Hippocampal formation (tissue), 2 donors: ENCODE data around the gene DGCR8.

Experiments used
- DNase-seq, 2 donors: peaks; one replicate each; lab custom pipeline; 2025; lab: John Stamatoyannopoulos, UW

DGCR8 gene

DNA sequence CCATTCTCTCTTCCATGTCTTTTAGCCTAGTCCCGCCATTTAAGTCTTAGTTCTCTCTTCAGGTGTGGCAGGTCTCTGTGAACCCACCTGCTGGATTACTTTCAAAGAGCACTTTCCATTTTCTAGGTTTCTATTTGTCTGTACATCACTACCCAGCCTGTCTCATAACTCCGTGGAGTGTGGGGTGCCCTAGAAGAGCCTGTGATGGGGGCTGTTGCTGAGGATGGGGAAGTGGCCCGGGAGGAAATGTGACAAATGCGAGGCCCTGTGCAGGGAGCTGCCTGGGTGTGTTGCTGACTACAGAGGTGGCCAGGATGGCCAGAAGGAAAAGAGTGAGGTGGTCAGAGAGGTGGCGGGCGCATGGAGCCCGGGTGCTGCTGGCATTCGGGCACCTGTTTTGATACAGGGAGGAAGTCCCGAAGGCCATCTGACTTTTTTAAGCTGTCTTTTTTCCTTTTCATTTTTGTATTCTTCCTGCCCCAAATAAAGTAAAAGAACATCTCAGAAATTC, 10.7 kb downstream of the DGCR8 start:
- no peak for DNase-seq

DNA sequence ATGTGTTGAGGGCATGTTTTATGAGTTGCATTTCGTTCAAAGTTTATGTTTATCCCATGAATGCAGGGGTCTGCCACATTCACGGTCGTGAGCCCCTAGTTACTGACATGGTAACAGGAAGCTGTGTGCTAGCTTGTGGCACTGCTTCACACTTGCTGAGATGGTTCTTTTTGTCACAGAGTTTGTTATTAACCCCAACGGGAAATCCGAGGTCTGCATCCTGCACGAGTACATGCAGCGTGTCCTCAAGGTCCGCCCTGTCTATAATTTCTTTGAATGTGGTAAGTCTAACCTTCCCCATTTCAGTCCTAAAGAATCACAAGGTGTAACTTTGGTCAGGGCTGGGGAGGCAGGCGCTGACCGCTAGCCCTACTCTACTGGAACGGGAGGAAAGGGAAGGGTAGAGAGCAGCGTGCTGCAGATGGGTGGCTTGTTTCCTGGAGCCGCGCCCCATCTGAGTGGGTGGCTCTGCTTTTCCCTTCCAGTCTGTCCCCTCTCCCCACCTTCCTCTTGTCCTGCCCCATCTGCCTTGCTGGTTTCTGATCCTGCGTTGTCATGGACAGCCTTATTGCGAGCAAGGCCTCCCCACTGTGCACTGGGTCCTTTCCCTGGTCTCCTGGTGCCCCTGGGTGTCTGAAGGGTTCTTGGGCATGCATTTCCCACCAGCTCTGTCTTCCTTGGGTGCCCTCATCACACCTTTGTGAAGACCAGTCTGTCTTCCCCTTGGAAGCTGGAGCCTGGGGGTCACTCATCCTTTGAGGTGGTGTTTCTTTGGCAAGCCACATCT, 11.8 kb downstream of the DGCR8 start:
- DNase-seq, result no peak

DNA sequence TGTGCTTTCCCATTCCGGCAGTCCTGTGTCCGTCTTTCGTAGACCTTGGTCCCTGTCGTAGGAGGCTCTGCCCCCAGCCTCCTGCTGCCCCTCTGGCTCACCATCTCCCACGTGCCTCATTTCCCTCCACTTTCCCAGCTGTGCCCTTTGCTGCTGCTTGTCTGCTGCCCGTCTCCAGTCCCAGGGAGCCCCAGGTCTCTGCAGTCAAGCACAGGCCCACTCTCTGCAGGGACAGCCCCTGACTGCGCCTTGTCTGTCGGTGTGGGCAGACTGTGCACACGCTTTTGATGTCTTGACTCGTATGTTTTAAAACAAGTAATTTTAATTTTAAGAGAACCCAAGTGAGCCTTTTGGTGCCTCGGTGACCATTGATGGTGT, 12.4 kb downstream of the DGCR8 start:
- no peak for DNase-seq

DNA sequence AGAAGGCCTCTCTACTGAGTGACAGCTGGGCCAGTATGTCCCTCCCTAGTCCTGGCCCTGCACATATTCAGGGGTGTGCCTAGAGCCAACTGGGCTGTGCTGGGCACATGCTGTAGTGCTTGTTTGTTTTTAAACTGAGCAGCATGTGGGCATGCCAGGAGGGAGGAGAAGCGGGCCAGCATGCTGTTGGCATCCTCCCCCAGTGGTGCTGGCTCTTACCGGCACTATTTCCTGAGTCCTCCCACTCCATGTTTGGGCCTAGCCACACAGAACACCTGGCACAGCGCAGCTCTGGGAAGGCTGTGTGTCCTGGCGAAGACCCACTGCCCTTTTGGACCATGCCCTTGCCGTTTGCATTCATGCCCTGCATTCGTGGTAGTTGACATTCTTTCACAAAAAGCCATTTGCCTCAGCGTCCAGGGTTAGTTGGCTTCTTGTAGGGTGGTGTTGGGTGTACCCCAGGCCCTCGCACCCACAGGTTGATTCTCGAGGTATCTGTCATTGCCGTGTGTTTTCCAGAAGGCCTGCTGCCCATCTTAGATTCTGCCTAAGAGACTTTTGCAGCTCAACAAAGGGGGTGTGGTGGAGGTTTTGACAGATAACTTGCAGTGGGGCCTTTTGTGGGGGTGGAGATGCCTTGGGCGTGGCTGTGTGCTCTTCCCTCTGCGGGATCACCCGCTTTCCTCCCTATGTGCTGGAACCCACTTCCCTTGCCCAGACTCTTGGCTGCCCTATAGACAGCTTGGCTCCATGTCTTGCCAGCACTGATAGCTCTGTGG, 13.6 kb downstream of the DGCR8 start:
- peak; percentile 33 to 56 for DNase-seq

DNA sequence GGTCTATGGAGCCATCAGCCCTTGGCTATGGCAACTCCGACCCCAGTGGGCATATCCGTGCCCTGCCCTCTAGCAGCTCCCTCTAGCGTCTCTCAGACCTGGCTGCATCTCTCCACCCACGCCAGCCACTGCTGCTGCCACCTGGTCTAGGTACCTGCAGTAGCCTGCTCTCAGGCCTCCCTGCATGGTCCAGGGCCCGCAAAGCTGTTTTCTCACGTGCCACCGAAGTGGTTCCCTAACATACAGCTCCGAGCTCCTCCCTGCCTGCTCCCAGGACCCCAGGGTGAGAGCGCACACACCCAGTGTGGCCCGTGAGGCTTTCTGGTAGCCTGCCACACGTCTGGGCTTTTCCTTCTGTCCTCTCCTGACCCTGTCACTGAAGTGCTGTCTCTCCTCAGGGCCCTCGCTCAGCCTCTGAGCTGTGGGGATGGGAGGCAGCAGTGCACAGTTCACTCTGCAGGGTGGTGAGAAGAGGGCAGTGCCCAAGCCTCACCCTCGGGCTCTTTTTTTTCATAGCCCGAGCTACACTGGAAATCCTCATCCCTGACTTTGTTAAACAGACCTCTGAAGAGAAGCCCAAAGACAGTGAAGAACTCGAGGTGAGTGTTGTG, 14.3 kb downstream of the DGCR8 start:
- DNase-seq, result no peak

DNA sequence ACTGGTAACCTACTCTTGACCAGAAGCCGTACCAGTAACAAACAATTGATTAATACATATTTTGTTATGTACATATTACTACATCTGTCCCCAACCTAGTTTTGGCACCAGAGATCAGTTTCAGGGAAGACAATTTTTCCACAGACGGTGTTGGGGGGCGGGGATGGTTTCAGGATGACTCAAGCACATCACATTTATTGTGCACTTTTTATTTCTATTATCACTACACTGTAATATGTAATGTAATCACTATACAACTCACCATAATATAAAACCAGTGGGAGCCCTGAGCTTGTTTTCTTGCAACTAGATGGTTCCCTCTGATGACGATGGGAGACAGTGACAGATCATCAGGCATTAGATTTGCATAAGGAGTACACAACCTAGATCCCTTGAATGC, 15.5 kb downstream of the DGCR8 start:
- DNase-seq, result no peak

DNA sequence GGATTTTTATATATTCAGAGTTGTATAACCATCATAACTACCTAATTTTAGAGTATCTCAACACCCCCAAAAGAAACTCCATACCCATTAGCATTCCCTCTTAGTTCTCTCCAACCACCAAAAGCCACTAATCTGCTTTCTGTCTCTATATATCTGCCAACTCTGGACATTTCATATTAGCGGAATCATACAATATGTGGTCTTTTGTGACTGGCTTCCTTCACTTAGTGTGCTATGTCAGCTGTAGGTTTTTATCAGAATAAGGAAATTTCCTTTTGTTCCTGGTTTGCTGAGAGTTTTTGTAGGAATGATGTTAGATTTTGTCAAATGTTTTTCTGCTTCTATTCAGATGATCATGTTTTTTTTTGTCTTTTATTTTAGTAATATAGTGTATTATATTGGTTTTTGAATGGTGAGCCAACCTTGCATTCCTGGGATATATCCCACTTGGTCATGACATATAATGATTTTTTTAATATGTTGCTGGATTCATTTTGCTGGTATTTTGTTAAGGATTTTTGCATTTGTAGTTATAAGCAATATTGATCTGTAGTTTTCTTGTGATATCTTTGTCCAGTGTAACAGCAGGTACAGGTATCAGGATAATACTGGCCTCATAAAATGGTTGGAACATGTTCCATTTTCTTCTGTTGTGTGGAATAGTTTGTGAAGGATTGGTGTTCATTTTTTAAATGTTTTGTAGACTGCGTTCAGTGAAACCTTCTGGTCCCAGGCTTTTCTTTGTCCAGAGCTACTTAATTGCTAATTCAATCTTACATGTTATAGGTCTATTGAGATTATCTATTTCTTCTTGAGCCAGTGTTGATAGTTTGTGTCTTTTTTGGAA, 16.8 kb downstream of the DGCR8 start:
- no peak for DNase-seq

DNA sequence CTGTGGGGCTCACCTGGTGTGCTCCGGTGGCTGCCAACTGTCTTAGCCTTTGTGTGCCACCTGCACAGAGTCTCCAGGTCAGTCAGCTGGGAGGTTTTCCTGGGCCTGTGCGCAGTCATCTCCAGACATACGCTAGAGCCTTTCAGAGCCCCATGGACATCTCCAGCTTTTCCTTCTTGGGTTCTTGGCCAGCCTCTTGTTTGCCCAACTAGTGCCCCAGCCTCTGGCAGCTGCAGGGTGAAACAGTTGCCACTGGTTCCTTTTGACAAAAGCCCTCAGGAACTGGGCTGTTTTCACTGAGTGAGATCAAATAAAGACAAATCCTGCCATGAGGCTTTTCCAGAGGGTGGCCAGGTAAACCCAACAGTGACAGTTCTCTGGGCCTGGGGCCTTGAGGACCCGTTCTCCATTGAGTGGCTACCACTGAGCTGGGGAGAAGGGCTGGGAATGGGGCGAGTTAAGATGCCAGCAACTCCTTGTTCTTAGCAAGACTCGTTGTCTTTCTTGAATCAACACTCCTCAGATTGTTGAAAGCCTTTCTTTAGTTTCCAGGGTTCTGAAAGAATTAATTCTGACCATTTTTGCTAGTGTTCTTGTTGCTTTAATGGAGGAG, 19.2 kb downstream of the DGCR8 start:
- no peak for DNase-seq

DNA sequence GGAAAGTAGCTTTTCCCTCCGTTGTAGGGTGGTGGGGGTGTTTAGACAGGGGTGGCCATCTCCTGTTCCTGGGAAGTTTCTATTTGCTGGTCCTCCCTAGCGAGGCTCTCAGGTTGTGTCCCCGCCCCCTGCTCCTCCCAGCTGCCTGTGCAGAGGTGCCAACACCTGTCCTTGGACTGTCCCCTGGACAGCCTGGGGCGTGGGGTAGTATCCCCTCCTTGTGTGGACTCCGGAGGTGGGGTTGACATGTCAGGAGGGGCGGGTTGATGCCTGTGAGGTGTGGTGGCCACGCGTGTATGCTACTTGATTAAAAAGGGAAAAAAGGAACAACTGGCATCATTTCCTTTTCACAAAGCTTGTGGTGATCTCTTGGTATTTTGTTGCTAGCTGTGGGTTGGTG, 21.6 kb downstream of the DGCR8 start:
- no peak for DNase-seq

DNA sequence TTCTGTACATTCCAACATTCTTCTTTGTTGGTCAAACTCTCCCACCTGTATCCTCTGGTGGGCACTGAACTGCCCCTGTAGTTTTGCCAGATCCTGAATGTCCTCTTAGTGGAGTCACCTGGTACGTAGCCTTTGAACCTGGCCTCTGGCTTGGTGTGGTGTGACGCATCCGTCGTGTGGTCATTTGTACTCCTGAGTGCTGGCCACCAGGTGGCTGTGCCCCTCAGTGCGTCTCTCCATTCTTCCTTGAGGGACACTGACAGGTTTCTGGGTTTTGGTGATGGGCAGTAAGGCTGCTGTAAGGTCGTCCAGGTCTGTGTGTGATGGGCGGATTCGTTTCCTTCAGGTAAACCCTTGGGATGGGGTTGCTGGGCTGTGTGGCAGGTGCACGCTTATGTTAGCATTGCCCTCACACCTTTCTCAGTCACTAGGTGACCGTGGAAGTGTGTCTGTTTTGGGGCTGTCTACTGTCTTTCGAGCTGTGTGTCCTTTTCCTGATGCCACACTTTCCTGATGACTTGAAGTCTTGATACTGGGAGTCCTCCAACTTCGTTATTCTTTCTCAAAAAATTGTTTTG, 22.3 kb downstream of the DGCR8 start:
- DNase-seq, result no peak

DNA sequence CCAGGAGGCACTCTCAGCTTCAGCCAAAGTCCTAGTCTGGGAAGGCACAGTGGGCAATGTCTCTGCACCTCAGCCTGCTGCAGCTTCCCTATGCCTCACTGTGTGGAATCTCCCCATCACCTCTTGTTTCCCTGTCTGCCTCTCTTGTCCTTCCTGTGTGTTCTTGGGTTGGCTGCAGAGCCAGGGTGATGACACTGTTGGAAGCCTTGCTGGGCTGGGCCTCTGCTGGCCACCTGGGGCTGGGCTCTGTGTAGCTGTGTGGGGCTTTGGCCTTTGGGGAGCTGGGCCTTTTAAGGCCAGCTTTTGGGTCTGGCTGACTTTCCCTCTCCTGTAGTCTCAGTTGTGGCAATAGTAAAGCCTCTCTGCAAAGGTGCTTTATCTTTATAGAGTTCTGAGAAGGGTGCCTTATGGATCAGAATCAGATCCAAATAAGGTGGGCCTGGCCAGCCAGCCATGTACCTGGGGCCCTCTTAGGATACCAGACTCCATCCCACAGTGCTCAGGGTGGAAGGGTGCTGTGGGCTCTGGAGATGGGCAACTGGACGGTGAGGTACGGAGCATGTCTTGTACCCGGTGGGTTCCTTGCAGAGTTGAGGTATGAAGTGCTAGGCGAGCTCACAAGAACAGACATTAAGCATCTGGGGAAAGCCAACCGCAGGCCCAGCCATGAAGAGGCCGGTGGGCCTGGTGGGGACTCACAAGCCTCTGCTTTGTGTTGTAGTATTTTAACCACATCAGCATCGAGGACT, 25.6 kb downstream of the DGCR8 start:
- no peak for DNase-seq

DNA sequence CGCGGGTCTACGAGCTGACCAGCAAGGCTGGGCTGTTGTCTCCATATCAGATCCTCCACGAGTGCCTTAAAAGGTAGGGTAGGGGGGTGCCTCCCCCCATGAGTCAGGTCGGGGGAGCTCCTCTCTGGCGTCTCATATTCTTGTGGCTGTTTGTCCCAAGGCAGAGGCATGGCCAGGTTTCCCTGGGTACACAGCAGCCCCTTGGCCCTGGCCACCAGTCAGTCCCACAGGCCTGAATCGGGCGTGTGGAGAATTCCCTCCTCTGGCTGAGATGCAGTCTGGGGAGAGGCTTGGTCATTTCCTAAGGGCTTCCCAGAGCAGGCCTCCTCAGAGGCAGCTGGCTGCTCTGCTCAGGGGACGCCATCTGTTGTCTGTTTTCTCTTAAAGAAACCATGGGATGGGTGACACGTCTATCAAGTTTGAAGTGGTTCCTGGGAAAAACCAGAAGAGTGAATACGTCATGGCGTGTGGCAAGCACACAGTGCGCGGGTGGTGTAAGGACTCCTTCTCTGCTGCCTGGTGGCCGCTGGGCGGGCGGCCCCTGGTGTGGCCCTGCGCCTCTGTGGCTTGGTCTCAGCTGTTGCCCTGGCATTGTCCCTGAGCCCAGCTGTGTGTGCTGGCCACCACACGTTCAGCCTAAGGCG, 26.3 kb downstream of the DGCR8 start:
- no peak for DNase-seq

DNA sequence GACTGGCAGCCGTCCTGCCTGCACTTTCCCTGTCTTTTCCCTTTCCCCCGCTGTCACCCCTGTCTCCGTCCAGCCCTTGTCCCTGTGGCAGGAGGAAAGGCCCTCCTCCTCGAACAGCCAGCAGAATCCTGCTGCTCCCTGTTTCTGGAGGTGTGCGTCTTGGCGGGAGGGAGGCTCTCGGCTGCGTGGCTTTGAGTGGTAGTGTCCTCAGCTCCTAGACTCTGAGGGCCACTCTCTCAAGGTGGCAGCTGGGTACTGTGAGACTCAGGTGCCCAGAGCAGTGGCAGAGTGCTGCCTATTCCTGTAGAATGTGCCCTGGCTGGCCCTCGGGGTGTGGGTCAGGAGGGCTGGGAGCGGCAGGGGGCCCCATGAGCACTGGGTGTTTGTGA, 26.8 kb downstream of the DGCR8 start:
- DNase-seq, result no peak

DNA sequence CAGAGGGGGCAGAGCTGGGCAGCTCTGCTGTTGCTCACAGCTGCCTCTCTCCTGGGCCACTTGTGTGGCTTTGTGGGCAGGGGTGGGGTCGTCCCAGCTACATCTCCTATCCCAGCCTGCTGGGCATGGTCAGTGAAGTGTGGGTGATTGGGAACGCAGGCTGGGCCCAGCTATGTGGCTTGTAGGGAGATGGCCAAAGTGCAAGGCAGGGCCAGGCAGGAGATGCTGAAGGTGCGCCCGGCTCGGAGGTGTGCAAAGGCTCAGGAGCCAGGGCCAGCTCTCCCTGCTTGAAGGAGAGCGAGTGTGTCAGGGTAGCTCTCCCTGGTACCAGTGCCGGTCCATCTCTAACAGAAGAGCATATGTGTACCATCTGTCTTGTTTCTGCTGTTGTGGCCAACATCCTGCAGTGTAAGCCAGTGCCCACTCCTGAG, 27.4 kb downstream of the DGCR8 start:
- DNase-seq, result no peak

DNA sequence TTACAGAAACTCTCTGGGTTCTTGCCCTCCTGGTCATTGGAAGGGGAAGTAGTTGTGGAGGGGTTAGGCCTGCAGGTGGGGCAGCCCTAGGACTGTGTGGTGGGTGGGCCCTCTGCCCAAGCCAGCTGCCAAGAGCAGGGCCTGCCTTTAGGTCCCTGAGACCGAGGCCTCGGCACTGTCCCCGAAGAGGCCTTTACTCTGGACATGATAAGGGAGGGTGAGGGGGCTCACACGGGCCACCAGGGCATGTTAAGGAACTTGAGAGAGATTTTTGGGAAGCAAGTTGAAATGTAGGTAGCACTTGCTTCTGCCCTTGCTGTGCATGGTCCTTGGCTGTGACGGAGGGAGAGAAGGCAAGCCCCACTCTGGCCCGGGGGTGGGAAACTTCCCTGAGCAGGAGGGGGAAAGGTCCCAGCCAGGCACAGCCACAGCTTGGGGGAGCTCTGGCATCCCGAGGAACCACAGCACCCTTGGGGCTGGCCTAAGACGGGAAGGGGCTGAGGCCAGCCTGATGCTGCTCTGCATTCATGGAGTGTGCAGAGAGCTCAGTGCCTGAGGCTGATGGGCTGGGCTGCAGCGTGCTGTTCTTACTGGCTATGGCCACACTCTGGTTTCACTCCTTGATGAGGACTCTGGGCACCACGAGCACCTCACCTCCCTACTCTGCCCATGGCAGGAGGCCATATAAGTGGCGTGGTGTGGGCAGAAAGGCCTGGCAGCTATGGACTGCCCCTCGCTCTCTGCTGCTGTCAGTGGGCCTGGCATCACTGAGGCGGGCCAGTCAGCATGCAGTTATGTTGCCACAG, 28.1 kb downstream of the DGCR8 start:
- no peak for DNase-seq

DNA sequence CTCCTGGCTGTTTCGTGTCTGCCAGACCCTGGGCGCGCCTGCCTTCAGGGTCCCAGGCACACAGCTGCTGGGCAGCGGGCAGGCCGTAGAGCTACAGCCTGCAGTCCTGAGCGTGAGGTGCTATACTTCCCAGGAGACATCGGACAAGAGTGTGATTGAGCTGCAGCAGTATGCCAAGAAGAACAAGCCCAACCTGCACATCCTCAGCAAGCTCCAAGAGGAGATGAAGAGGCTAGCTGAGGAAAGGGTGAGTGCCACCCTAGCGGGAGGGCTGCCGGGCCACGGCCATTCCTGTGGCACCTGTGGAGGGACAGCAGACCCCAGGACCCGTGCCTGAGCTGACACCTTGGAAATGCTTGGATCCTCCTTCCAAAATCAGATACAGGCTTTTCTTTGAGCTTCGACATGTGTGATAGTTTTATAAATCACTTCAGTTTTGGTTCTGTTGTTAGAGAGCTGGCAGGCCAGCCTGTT, 28.8 kb downstream of the DGCR8 start:
- DNase-seq, result no peak

DNA sequence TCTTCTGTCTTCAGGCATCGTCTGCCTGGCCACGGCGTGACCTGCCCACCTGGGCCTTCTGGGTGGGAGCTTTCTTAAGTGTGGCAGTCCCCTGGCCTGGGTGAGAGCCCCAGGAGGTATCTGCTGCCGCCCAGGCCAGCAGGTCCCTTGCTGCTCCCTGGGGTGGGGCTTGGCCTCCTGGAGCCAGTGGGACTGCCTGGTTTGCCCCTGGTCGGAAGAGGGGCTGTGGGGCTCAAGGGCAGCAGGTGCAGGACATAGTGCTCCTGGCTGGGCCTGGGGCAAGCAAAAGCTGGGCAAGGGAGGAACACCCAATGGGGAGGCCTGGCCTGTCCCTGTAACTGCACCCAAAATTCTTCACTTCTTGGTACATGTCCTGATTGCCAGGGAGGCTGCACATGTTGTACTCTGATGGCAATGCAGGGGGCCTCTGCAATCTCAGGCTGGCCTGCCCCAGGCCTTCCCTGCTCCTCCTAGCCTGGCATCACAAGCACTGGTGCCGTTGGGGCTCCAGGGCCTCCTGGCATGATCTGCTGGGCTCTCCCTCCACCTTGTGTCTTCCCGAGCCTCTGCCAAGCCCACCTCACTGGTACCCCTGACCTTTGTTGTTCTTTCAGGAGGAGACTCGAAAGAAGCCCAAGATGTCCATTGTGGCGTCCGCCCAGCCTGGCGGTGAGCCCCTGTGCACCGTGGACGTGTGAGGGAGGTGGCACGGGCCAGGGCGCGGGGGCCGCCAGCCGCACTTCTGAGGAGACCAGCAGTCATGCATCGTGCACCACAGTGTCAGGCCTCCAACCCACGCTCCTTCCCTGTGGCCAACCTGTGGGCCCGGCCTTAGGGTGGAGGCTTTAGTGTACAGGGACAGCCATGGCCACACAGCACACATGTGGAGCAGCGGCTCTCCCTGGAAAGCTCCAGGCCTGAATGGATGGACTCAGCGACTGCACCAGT, 29.6 kb downstream of the DGCR8 start:
- no peak for DNase-seq
